SK-MEL-5 (cell line): ENCODE data around the gene NELL1. TPM values are rescaled to one million over a fixed set of nuclear protein-coding genes. Genes with fewer than 3 reads are reported as not detected.
A peak's percentile ranks its signal among the peaks of the same experiment; 100 is the strongest.

Experiments
- DNase-seq: peaks from one replicate; pipeline ENCODE4 v3.0.0-alpha.2; 2016; ENCODE audit warnings: low read depth, low spot score
- in situ Hi-C: cut with HindIII; loops from 2 replicates; pipeline ENCODE4 v1.10.0; 2016; ENCODE audit warnings: low sequenced_read_pairs, high pct_unique_total_duplicates, low pct_unique_long_range_greater_than_20kb
- total RNA-seq: library from RNA; depleted of rRNA; stranded (reverse); fragments of >200 nt; shearing (Covaris generic); gene quantifications from 2 replicates; pipeline ENCODE4 v1.2.3, GENCODE V29; 2014

NELL1 gene
- total RNA-seq, 1 experiment from 2014 or later: not detected

DNA sequence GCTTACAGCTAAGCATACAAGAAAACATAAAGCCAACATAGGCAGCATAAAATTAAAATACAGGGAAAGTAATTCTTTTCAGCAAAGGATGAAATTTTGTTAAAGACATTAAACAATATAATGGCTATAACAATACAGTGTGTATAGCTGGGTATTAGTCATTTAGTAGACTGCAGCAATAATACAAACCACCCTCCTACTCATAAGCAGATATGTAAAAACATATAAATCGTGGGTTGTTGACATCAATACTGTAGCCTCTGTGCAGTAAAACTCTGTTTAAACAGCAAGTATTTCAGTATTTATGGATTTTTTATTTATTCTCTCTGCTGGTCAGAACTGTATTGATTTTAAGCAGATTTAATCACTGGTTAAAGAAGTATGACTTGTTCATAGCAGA lies 884.4 kb downstream of the NELL1 start:
- in situ Hi-C loops: no loop called here
- no peak for DNase-seq

DNA sequence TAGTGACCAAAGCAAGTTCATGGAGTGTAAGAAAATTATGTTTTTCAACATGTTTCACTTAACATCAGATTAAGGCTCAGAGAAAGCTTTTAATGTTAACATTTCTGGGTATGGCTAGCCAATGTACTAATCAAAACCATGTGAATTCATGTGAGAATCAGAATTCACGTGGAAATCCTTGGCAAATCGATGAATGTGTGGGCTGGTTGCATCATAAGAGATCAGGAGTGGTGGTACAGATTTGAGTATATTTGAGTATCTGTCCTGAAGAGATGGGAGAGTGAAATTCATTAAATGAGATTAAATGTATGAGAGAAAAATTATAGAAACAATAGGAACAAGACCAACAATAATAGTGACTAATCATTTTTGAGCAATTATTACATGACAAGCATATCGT lies 884.9 kb downstream of the NELL1 start:
- no peak for DNase-seq
- in situ Hi-C loops: no loop called here

DNA sequence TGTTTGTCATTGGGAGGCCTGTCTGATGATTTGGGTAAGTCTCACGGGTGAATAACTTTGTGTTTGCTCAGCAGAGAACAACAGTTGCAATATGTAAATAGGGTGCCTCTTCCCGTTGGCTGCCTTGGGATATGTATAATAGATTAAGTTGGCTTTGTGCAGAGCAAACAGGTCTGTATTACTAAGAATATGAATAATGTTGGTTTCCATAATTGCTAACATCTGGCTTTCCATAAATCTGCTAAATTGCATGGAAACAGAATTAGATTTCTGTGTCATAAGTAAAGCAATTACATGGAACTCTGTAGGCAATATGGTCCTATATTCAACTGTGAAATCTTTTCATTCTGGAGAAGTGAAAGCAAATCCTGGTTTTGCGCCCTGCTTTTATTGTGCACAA lies 887.5 kb downstream of the NELL1 start:
- in situ Hi-C loops: no loop called here
- DNase-seq: no peak

DNA sequence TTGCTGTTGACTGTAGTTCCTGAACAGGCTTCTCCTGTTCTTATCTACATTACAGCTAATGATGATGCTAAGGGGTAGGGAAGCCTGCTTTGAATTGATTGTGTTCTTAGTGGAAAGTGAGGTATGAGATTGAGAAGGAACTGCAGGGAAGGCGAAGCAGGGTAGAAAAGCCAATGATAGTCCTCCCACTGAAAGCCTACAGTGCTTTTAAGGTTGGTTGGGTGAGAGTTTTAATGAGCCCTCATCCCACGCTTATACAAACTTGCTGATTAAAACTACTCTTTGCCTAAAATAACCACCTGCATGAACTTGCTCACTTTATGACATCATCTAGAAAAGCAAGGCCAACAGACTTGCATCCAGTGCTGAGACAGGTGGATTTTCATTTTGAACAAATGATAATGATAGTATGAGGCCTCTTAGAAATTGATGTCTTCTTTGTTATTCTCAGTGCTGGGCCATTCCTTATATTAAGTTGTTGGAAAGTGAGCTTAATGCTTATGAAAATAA lies 891.1 kb downstream of the NELL1 start:
- in situ Hi-C loops: no loop called here
- no peak for DNase-seq

DNA sequence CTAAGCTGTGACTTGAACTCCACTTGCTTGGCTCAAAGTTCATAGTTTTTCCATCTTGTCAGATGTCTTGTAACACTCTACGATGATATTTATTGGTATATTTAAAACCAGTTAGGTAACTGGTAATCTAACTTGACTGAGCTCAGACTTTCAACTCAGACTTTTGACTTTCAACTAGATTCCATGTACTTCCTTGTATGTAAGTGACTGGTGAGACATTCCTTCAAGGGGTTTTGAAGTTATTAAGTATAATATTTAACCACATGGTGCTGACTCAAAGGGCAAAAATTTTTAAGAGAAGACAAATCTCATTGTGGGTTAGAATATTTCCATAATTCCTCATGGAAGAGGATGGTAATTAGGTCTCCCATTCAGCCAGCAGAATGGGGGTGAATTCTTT lies 892.2 kb downstream of the NELL1 start:
- in situ Hi-C loops: no loop called here
- no peak for DNase-seq

DNA sequence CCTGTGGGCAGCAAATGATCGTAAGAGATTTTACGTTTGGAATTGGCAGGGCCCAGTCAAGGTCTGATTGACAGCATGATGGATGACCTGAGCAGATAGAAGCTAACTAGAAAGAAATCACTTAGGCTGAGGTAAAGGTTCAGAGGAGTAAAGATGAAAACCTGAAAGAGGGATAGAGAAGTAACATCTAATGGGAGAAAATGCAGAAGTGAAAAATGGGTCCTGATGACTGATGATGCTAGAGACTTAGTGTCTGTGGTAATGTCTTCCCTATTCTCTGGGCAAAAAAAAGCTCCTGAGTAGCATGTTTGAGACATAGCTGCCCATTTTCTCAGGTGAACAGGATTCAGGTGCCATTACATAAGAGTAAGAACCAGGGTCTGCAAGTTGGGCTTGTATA lies 894.7 kb downstream of the NELL1 start:
- DNase-seq: no peak
- in situ Hi-C loops: no loop called here

DNA sequence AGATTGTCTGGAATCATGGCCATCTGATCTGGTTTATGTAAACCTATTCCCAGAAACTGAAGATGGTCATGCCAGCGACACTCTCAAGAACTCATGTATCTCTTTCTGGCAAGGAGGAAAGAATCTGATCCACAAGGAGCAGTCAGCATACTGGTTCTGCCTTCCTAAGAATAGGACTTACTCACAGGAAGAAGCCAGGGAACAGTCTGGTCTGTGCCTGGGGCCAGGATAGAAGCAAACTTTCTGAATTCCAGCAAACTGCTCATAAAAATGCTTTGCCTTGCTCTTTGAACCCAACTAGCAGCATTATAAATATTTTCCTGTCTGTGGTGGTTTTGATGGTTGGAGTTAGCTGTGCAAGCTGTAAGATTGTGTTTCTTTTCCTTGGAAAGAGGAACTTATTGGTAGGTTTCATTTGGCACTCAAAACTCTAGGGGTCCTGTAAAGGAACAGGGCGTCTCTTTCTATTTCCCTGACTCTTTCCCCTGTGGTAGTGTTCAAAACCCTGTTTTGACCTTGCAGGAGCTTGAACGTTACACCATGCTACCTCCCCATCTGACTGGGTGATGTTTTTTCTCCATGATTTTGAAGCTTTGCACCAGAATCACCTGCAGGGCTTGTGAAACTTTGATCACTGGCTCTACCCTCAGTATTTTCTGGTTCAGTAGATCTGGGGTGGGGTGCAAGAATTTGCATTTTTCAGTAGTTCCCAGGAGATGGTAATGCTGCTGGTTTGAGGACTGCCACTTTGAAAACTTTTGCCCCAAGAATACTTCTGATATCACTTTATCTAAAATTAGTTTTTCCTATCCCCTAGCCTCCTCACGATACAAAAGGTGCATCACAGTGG lies 895.7 kb downstream of the NELL1 start:
- in situ Hi-C loops: no loop called here
- no peak for DNase-seq

DNA sequence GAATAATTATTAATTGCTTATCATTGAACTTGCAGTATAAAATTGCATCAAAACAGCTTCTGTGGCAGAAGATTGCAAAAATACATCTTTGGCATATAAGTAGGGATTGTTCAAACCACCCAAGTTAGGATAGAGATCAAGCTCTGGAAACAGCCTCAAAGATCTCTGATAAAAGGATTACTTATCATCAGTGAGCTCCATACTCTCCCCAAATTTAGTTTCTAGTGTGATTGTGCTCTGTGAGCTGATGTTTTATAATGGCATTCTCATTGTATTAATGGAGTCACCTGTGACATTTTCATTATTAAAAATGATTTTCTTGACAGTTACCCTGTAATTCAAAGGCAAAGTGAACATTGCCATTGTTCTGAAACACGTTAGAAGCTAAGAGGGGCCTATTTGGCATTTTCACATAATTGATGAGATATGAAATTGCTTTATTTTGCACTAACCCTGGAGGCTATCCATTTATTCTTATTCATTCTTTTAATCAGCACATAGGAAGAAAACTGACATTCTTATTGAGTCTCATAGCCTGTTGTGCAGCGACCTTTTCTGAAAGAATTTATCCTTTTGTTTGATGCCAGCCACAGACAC lies 897.2 kb downstream of the NELL1 start:
- DNase-seq: no peak
- in situ Hi-C loops: no loop called here

DNA sequence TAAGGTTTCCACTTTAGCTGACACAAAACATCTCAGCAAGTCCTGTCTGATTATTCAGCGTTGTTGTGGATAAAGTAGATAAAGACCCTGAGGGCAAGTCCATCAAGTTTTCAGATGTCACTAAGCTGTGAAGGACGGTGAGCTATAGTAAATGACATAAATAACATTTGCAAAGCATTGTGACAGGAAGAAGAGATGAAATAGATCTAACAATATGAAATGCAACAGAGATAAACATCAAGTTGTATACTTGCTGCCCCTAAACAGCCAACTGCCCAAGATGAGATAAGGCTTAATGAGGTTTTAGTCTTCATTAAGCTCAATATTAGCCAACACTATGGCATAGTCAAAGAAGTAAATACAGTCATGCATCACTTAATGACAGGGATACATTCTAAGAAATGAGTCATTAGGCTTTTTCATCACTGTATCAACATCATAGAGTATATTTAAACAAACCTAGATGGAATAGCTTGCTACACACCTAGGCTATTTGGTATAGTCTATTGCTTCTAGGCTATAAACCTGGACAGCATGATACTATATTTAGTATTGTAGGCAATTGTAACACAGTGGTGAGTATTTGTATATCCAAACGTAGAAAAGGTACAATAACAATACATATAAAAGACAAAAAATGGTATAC lies 898.4 kb downstream of the NELL1 start:
- in situ Hi-C loops: no loop called here
- DNase-seq: no peak

DNA sequence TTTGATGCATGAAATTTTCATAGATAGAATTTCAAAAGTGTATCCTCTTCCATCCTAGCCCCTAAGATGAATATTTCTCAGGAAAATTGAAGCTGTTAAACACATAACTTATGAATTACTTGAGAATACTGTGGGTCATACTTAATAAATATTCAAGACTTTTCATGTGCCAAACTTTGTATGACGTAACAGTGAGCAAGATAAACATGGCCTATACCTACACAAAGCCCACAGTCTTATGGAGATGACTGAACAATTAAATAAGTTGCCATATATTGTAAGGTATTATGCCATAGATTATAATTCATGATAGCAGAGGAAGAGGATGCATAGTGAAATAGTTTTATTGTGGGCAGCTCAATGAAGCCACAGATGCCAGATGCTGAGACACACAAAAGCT lies 902.8 kb downstream of the NELL1 start:
- in situ Hi-C loops: no loop called here
- no peak for DNase-seq

DNA sequence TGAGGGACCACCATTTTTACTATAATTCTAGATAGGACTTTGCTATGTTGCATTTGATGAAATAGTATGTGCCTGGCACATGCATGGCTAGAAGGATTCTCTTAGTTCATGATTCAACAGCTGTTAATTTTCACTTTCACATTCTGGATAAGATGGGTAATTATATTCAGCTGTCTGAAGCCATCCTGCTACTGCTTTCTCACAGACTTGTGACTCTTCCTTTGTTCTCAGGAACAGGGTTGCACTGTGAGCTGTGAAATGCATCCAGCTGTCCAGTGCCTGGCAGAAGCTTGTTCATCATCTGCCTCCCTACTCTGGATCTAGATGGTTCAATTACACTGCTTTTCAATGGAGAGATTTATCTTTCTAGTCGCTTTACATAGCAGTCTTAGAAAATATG lies 913.4 kb downstream of the NELL1 start:
- DNase-seq: peak; percentile 60
- in situ Hi-C loops: no loop called here

DNA sequence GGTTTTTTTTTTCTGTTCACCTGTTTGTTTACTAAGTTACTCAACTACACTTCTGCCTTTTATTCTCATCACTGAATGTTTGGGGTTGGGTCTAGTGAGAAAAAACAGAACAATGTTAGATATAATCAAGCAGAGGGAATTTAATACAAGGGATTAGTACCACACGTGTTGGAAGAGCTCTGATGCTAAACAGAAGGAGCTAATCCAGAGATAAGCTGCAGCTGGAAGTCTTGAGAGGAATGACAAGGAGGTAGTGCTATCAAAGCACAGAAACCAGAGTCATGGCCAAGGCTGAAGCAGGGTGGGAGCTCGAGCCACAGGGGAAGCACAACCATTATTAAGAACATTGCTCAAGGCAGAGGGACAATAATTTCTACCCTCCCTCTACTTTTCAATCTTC lies 919.4 kb downstream of the NELL1 start:
- no peak for DNase-seq
- in situ Hi-C loops: no loop called here

DNA sequence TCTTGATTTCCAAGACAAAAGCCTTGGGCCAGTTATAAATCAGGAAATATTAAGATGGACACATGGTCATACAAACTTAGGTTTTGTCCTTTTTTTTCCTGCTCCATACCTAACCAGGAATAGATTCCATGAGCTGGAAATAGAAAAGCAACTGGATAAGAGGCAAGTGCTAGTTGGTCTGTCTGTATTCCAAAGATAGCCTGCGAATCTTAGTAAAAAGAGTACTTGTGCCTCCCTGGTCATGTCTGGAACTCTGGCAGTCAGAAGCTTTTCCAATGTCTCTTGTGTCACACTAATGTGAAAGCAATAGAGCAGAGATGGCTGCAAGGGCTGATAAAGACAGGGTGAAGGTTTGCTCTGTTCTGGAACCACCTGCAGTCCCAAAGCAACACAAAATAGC lies 933.3 kb downstream of the NELL1 start:
- no peak for DNase-seq
- in situ Hi-C loops: no loop called here

DNA sequence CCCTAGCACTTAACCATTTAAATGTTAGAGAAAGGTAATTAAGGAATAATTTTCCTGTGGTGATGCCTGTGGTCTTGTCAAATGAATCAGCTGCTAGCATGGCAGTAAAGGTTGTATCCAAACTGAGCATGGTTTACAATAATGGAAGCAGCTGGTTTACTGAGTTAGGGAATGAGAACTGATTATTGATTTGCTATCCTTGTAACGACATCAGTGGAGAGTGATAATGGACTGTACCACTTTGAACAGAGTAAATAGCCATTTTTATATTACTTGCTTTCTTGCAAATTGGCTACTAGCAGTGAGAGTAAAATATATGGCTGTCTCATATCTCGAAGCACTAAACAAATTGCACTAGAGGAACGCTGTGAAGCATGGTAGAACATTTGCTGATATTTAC lies 934.5 kb downstream of the NELL1 start:
- in situ Hi-C loops: no loop called here
- no peak for DNase-seq

DNA sequence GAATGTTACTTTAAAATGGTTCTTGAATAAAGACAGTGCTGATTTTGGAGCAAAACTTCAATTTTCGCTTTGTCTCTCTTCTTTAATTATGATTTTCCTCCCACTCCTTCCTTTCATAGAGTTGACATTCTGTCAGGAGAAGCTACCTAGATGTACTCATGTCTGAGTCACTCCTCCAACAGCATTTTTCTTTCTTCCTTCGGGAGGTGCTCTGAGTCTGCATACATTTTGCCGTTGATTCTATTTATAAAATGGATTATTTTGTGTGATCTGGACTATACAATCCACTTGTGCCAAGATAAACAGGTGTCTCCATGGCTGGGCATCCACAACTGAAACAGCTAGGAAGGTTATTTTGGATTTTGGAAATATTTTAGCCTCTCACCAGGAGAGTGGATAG lies 935.2 kb downstream of the NELL1 start:
- DNase-seq: no peak
- in situ Hi-C loops: no loop called here

DNA sequence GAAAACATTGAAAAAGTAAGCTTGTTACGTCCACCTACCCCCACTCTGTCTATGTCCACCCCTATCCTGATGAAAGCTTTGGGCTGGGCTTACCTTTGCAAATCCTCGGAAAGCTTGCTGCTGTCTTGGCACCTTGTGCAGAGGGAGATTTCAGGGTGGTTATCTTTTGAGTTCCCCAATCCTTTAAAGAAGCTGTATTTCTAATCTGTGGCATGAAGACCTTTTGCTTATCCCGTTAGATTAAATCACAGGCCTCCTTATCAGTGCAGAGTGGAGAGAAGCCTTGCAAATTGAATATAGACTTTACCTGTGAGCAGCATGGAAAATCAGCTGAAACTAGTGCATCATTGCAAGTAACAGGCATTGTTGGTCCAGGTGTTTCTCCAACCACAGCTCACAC lies 942.9 kb downstream of the NELL1 start:
- in situ Hi-C loops: no loop called here
- no peak for DNase-seq

DNA sequence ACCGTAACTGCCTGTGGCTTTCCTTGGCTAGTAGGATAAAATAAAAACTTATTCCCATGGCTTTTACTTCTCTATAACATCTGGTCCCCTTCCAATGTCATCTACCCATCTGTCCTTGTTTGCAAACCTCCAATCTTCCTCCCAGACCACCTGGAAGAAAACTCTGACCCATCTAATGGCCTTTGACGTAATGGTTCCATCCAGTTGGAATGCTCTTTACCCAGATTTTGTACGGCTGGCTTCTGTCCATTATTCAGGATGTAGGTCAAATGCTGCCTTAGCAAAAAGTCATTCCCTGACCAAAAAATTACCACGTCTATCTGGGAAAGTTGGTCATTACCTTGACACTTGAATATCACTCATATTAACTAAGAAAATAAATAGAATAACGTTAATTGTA lies 945.6 kb downstream of the NELL1 start:
- DNase-seq: no peak
- in situ Hi-C loops: no loop called here

DNA sequence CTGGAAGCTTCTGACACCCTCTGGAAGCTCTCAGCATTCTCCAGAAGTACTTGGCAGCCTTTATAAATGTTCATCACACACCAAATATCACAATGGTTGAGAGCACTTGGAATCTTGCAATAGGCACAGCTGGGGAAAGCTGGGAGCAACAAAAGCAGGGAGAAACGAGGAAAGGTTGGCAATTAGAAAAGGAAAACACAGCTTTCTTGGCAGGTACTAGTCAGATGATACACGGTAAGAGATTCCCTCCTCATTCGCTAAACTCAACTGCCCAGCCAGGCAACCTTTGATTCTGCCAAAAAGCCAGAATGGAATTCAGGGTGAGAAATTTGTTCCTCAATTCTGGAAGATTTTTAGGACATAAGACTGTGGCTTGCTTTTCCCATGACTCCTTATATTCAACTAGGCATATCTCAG lies 946.6 kb downstream of the NELL1 start:
- no peak for DNase-seq
- in situ Hi-C loops: no loop called here

DNA sequence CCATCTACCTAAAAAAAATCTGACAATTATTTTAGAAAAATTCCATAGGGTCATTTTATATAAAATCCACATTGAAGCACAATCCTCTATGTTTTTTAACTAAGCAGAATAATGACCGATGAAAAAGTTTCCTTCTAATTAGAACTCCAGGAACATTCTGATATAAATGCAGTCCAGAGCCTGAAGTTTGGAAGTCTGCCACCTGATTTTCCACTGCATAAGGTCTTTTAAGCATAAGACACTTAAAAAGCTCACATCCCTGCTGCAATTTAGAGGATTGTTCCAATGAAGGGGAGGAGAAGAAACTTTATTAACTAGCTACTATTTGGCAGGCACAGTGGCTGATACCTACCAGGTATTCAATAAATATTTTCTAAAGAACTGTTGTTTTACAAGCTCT lies 953.2 kb downstream of the NELL1 start:
- in situ Hi-C loops: no loop called here
- no peak for DNase-seq
